NCI-H1417 (cell line): ENCODE results near the gene SIKE1.
A peak's percentile ranks its signal among the peaks of the same experiment; 100 is the strongest.
"Not testable (repeated sequence)": the region's sequence is repeated elsewhere in the genome, so short reads cannot be mapped to it uniquely, and the experiment has no call there.

ENCODE experiments used
- DNase-seq, 3 experiments: peaks; one replicate each; lab custom pipeline; 2025; lab: John Stamatoyannopoulos, UW

SIKE1 gene

GRCh38 chr1:114780344-114781226 lies at the start of gene SIKE1:
Gene SIKE1 (minus strand): TSS chr1:114780685. CDS start chr1:114780607, 78 bp downstream.
- DNase-seq, result peak; percentile 88 to 97 (median 96)

DNA sequence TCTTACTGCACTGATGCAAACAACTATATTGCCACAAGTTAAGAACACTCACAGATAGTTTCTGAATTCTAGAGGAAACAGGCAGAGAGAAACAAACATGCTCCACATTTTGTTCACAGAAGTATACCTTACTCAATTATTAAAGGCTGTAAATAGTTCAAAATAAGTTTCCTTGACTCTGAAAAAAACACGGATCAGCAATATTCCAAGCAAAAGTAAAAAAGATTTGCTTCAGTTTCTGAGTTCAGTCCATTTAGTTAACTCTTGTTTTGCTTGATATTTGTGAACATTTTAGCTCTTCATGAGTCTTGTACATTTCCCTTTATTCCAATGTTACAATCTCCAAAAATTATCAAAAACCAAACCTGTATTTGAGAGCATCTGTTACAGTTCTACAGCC lies 49.6 kb upstream of the SIKE1 start:
- DNase-seq, result not testable (repeated sequence)

GRCh38 chr1:114828251-114828650 lies 47.8 kb upstream of the SIKE1 start:
- DNase-seq, result no peak

GRCh38 chr1:114821978-114822377 lies 41.5 kb upstream of the SIKE1 start:
- no peak for DNase-seq

DNA sequence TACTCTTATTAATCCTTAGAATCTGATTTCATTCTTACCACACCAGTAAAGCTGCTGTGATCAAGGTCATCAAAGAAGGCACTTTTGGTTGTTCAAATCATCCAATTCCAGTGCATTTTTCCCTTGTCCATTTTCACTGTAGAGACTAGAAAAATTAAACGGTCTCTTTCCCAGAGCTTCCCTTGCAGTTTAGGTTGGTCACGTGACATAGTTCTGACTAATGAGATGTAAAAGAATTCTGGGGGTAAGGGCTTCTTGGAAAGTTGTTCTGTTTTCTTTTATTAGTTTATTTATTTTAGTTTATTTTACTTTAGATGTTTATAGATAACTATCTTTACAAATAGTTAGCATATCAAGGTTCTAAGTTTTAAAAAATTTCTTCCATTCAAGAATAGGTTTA lies 39.9 kb upstream of the SIKE1 start:
- no peak for DNase-seq

GRCh38 chr1:114819869-114820268 lies 39.4 kb upstream of the SIKE1 start:
- no peak for DNase-seq

- not testable (repeated sequence) for DNase-seq
These were observed 24.0 kb upstream of the SIKE1 start for GRCh38 chr1:114804449-114804848.

- DNase-seq, result no peak
These were observed 22.5 kb upstream of the SIKE1 start for GRCh38 chr1:114803001-114803400.

- DNase-seq, result no peak
These were observed 13.6 kb upstream of the SIKE1 start for GRCh38 chr1:114794038-114794437.

- DNase-seq, result not testable (repeated sequence)
These were observed 10.1 kb upstream of the SIKE1 start for GRCh38 chr1:114790581-114790980.

- not testable (repeated sequence) for DNase-seq
These were observed 6.0 kb upstream of the SIKE1 start for GRCh38 chr1:114786440-114786839.

- no peak for DNase-seq
These were observed 2.0 kb upstream of the SIKE1 start for GRCh38 chr1:114782476-114782875.

GRCh38 chr1:114779722-114780121 lies 763 bp downstream of the SIKE1 start:
- no peak for DNase-seq

DNA sequence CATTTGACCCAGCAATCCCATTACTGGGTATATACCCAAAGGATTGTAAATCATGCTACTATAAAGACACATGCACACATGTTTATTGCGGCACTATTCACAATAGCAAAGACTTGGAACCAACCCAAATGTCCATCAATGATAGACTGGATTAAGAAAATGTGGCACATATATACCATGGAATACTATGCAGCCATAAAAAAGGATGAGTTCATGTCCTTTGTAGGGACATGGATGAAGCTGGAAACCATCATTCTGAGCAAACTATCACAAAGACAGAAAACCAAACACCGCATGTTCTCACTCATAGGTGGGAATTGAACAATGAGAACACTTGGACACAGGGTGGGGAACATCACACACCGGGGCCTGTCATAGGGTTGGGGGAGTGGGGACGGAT lies 3.8 kb downstream of the SIKE1 start:
- DNase-seq, result not testable (repeated sequence)

DNA sequence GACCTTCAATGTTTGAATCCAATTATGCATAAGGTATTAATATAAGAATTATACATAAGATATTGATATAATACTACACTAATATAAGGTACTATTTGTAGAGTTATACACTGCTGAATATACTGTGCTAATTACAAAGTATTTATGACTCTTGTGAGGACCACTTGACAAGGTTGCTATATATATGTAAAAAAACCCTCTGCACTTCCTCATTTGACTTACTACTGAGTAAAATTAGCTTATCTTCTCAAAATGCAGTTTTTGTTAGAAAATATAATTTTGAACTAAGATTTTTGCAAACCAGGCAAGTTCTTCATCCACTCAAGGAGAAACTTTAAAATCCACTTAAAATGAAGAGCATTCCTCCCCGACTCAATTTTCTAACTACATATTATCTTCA lies 8.5 kb downstream of the SIKE1 start:
- DNase-seq, result no peak

GRCh38 chr1:114770989-114771388 lies 9.5 kb downstream of the SIKE1 start:
- no peak for DNase-seq

DNA sequence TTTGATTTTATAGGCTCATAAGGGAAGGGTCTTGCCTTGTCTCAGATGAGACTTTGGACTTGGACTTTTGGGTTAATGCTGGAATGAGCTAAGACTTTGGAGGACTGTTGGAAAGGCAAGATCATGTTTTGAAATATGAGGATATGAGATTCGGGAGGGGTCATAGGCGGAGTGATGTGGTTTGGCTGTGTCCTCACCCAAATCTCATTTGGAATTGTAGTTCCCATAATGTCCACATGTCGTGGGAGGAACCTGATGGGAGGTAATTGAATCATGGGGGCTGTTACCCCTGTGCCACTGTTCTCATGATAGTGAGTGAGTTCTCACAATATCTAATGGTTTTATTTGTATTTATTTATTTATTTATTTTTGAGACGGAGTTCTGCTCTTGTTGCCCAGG lies 15.8 kb downstream of the SIKE1 start:
- no peak for DNase-seq

- DNase-seq, result no peak
These were observed 22.1 kb downstream of the SIKE1 start for GRCh38 chr1:114758256-114758832.

DNA sequence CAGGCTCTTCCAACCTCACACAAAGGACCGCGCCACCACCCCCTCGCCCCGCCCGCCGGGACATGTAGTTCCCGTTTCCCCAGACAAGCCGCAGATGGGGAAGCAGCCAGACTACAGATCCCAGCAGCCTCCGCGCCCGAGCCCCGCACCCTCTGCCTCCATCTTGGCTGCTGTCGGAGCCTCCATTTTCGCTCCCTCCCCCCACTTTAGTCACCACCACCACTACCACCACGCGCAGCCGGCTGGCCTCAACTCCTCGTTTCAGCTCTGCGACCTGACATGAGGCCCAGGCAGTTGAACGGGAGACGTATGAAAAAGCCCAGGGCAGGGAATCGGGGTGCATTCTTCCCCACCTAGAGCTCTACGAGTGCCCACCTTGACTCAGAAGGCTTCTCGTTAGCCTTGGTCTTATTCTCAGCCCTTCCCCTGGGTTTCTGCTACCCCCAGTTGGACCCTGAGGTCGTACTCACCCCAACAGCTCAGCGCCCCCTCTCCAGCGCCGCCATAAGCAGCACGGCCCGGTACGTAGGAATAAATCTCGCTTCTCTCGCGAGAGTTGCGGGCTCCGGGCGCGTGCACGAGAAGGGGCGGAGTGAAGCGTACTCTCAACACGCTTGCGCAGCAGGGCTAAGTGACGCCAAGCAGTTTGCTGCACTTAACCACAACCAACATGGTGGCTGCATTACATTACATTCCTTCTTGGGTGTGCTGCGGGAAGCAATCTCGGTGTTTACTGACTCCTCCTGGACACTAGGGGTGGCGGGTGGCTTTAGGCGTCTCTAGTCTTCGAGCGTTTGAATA lies 22.8 kb downstream of the SIKE1 start, which contains the start of gene CSDE1:
CSDE1 (minus strand) TSS at position 530 of the 801 bp plus-strand sequence. CDS start 18,094 bp downstream, outside the sequence.
- peak; percentile 93 to 100 (median 99) for DNase-seq

DNA sequence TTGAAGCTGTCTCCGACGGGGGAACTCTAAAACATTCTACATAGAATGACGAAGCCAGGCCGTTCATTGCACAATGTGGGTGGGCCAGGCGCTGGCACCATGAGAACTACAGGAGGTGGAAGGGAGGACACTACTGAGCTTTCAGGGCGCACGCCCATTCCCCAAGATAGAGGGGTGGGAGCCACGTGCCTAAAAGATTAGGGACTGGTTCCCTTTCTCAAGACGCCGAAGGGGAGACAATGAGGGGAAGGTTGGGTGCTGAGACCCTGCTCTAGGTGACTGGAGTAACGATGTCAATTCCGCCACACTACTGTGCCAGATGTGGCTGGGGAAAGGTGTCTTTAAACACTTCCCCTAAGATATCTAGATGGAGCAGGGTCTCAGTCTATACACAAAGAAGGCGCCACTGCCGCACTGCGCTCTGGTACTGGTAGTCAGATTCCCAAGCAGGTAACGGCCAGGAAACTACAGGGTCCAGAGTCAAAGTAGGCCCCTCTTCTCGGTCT lies 23.5 kb downstream of the SIKE1 start:
- DNase-seq, result no peak

- no peak for DNase-seq
These were observed 24.2 kb downstream of the SIKE1 start for GRCh38 chr1:114756009-114756892.
